Suppressor macrophage treated with lipopolysaccharide for 4 hours (primary cell): ENCODE measurements around the gene FBXL19.
A peak's percentile ranks its signal among the peaks of the same experiment; 100 is the strongest.

ENCODE experiments used
- DNase-seq: peaks from one replicate; pipeline ENCODE4 v3.0.0-alpha.2; 2020

Gene FBXL19

GRCh38 chr16:30896261-30896888 lies 27.0 kb upstream of the FBXL19 start, which contains the start of gene CTF1:
Gene CTF1 (plus strand): TSS chr16:30896614. CDS start chr16:30896644, 30 bp downstream.
- no peak for DNase-seq

- peak; percentile 89 for DNase-seq
Observed at GRCh38 chr16:30896889-30897733, 26.3 kb upstream of the FBXL19 start.

GRCh38 chr16:30899794-30900193 lies 23.6 kb upstream of the FBXL19 start:
- DNase-seq = no peak

GRCh38 chr16:30900588-30900987 lies 22.8 kb upstream of the FBXL19 start:
- no peak for DNase-seq

- no peak for DNase-seq
Observed at GRCh38 chr16:30901201-30902028, 22.0 kb upstream of the FBXL19 start.

GRCh38 chr16:30902029-30902972 lies 21.1 kb upstream of the FBXL19 start:
- DNase-seq = peak; percentile 87

- no peak for DNase-seq
Observed at GRCh38 chr16:30903002-30903401, 20.4 kb upstream of the FBXL19 start.

GRCh38 chr16:30903596-30903995 lies 19.8 kb upstream of the FBXL19 start:
- DNase-seq = peak; percentile 87

- peak; percentile 27 for DNase-seq
Observed at GRCh38 chr16:30904114-30904780, 19.1 kb upstream of the FBXL19 start.

- no peak for DNase-seq
Observed at GRCh38 chr16:30907064-30907463, 16.3 kb upstream of the FBXL19 start.

- DNase-seq = no peak
Observed at GRCh38 chr16:30910427-30911029, 12.8 kb upstream of the FBXL19 start.

GRCh38 chr16:30912794-30913412 lies 10.5 kb upstream of the FBXL19 start:
- no peak for DNase-seq

- DNase-seq = no peak
Observed at GRCh38 chr16:30914830-30915229, 8.5 kb upstream of the FBXL19 start.

GRCh38 chr16:30918614-30919013 lies 4.8 kb upstream of the FBXL19 start:
- DNase-seq = no peak

GRCh38 chr16:30920891-30921290 lies 2.5 kb upstream of the FBXL19 start:
- DNase-seq = no peak

GRCh38 chr16:30921459-30921747 lies 2.0 kb upstream of the FBXL19 start:
- DNase-seq = no peak

GRCh38 chr16:30921748-30922419 lies 1.5 kb upstream of the FBXL19 start:
- peak; percentile 85 for DNase-seq

GRCh38 chr16:30922420-30922959 lies 882 bp upstream of the FBXL19 start:
- peak; percentile 99 for DNase-seq

- peak; percentile 100 for DNase-seq
Observed at GRCh38 chr16:30922960-30923535, 324 bp upstream of the FBXL19 start.
